HG03432 (cell line): ENCODE data around the gene ETV3L.

Experiments
- ATAC-seq: cut with Tn5 transposase; IDR thresholded peaks from one replicate; pipeline ENCODE4 v1.9.1; 2021; ENCODE audit warnings: mild to moderate bottlenecking, moderate library complexity; ENCODE audit not compliant: unreplicated experiment

ETV3L gene

GRCh38 chr1:157099633-157100009, at the start of gene ETV3L:
ETV3L (minus strand) TSS chr1:157099808; CDS start chr1:157099523, 285 bp downstream.
- ATAC-seq = no peak

- no peak for ATAC-seq
Observed at GRCh38 chr1:157147906-157148700, 48.5 kb upstream of the ETV3L start.

- no peak for ATAC-seq
Observed at GRCh38 chr1:157147037-157147436, 47.4 kb upstream of the ETV3L start.

- no peak for ATAC-seq
Observed at GRCh38 chr1:157146244-157146643, 46.6 kb upstream of the ETV3L start.

- no peak for ATAC-seq
Observed at GRCh38 chr1:157145076-157145475, 45.5 kb upstream of the ETV3L start.

- no peak for ATAC-seq
Observed at GRCh38 chr1:157144509-157144908, 44.9 kb upstream of the ETV3L start.

- ATAC-seq = no peak
Observed at GRCh38 chr1:157142765-157143423, 43.3 kb upstream of the ETV3L start.

GRCh38 chr1:157142201-157142600, 42.6 kb upstream of the ETV3L start:
- no peak for ATAC-seq

GRCh38 chr1:157141212-157141855, 41.7 kb upstream of the ETV3L start:
- no peak for ATAC-seq

GRCh38 chr1:157140063-157140588, 40.5 kb upstream of the ETV3L start:
- no peak for ATAC-seq

GRCh38 chr1:157139052-157139715, 39.6 kb upstream of the ETV3L start:
- no peak for ATAC-seq

- ATAC-seq = peak; percentile 93
Observed at GRCh38 chr1:157138220-157139051, 38.8 kb upstream of the ETV3L start, which contains the start of gene ETV3. ETV3 (minus strand) TSS chr1:157138395; CDS start chr1:157136352, 2,043 bp downstream.

GRCh38 chr1:157137408-157138219, 38.0 kb upstream of the ETV3L start:
- no peak for ATAC-seq

- ATAC-seq = no peak
Observed at GRCh38 chr1:157137046-157137407, 37.4 kb upstream of the ETV3L start.

- no peak for ATAC-seq
Observed at GRCh38 chr1:157136133-157136532, 36.5 kb upstream of the ETV3L start.

- no peak for ATAC-seq
Observed at GRCh38 chr1:157135646-157136045, 36.0 kb upstream of the ETV3L start.

- ATAC-seq = no peak
Observed at GRCh38 chr1:157135070-157135469, 35.5 kb upstream of the ETV3L start.

- no peak for ATAC-seq
Observed at GRCh38 chr1:157134442-157134841, 34.8 kb upstream of the ETV3L start.

GRCh38 chr1:157133426-157133825, 33.8 kb upstream of the ETV3L start:
- ATAC-seq = no peak
